ENCODE measurements around the gene CENPB. TPM values are rescaled to one million over a fixed set of nuclear protein-coding genes. Genes with fewer than 3 reads are reported as not detected.

Gene CENPB
- total RNA-seq, 1 donor from 2014 or later = 173 TPM

DNA sequence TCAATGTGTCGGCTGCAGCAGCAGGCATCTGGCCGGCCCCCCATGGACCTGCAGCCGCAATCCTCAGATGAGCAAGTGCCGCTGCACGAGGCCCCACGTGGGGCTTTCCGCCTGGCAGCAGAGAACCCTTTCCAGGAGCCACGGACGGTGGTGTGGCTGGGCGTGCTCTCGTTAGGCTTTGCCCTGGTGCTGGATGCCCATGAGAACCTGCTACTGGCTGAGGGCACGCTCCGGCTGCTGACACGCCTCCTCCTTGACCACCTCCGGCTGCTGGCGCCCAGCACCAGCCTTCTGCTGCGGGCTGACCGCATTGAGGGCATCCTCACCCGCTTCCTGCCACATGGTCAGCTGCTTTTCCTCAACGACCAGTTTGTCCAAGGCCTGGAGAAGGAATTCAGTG is 37.3 kb upstream of the CENPB start:
- Histone ChIP-seq H3K36me3 (peaks cover 18 to 34% of the 10 kb centered on the region in 2 donors), H3K4me1 (peaks cover 3 to 13% of the 10 kb centered on the region in 2 donors), H3K27me3 (no peaks in the 10 kb centered on the region), H3K4me3 (no peak overlapping the region), H3K9me3 (no peaks in the 10 kb centered on the region), H3K27ac (no peak overlapping the region)
- TF ChIP-seq, protein P1, sequence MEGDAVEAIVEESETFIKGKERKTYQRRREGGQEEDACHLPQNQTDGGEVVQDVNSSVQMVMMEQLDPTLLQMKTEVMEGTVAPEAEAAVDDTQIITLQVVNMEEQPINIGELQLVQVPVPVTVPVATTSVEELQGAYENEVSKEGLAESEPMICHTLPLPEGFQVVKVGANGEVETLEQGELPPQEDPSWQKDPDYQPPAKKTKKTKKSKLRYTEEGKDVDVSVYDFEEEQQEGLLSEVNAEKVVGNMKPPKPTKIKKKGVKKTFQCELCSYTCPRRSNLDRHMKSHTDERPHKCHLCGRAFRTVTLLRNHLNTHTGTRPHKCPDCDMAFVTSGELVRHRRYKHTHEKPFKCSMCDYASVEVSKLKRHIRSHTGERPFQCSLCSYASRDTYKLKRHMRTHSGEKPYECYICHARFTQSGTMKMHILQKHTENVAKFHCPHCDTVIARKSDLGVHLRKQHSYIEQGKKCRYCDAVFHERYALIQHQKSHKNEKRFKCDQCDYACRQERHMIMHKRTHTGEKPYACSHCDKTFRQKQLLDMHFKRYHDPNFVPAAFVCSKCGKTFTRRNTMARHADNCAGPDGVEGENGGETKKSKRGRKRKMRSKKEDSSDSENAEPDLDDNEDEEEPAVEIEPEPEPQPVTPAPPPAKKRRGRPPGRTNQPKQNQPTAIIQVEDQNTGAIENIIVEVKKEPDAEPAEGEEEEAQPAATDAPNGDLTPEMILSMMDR (IDR thresholded peaks at IDR 0.05) = no peak
- intact Hi-C loops (cut with DNase I) = no loop called here
- no peak for DNase-seq (ENCODE audit: low spot score in 2 of 2)

DNA sequence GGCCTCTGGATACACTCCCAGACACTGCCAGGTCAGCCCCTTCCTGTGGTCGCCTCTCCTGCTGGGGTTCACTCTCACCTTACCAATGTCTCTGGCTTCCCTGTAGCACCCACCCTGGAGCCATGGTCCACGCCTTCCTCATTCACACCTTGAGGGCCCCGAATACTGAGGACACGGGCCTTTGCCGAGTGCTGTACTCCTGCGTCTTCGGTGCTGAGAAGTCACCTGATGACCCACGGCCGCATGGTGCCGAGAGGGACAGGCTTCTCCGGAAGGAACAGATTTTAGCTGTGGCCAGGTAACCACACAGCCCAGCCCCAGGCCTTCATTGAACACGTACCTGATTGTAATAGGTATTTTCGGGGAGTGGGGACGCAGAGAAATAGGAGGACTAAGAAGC is 35.5 kb upstream of the CENPB start:
- Histone ChIP-seq H3K9me3 (no peaks in the 10 kb centered on the region), H3K27ac (no peak overlapping the region), H3K36me3 (peaks cover 18 to 33% of the 10 kb centered on the region in 2 donors), H3K4me3 (no peak overlapping the region), H3K27me3 (no peaks in the 10 kb centered on the region), H3K4me1 (peaks cover 3 to 16% of the 10 kb centered on the region in 2 donors)
- TF ChIP-seq, protein P1 (IDR thresholded peaks at IDR 0.05) = no peak
- intact Hi-C loops (cut with DNase I) = no loop called here
- no peak for DNase-seq (ENCODE audit: low spot score in 2 of 2)

DNA sequence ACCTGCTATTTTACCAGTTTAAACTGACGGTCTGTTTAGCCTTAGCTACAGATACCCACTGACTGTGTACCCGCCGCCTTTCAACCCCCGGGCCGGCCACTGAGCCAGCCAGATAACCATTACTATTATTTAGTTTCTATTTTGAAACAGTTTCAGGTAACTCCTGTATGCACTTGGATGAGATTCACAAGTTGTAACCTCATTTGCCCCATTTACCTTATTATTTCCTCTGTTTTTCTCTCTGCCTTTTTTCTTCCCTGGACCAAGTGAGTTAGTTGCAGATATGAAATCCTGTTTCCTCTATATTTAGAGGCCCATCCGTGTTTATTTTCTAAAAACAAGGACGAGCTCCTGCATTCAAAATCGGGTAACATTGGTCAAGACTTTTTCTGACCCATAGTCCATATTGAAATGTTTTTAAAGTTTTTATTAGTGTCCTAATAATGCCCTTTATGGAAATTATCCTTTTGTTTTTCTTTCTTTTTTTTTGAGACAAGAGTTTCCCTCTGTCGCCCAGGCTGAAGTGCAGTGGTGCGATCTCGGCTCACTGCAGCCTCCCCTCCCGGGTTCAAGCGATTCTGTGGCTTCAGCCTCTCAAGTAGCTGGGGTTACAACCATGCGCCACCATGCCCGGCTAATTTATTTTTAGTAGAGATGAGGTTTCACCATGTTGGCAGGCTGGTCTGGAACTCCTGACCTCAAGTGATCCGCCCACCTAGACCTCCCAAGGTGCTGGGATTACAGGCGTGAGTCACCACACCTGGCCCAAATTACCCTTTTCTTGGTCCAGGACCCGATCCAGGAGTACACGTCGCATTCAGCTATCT is 34.6 kb upstream of the CENPB start:
- intact Hi-C loops (cut with DNase I) = loop anchor here (1.0 kb wide), 6 partner anchors 10 to 68 kb away; partner anchors contain the start of genes ADISSP, CENPB, MAVS and PANK2
- DNase-seq (ENCODE audit: low spot score in 2 of 2) = no peak
- TF ChIP-seq, protein P1 (IDR thresholded peaks at IDR 0.05) = no peak

DNA sequence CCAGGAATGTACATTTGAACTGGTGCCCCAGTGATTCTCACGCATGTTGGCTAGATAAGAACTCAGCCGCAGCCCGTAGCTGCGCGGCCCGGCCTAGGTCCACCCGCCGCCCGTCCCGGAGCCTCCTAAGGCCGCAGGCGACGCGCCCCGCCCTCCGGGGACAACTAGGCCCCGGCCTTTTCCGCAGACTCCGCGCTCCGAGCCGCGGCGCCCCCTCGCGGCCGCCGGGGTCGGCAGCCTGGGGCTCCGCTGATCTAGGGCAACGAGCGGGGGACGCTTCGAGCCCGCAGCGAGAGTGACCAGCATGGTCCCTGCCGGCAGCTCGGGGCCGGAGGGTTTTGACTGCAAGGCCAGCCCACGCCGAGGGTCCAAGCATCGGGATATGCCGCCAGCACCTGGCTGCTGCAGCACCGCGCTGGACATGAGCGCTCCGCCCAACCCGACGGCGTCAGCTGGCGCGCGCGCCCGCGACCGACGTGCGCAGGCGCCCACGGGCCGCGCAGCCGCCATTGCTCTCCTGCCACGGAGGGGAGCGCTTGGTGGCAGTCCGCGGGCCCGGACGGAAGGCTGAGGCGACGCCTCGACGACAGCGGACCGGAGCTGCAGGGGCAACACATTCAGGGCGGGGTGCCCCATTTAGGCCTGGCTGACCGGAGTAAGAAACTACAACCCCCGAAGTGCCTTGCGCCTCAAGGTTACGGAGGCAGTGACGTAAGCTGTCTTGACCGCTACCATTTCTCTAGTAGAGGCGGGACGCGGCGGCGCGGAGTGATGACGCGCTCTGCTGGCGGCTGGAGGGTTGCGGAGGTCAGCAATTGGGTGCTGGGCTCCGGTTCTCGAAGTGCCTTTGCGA is 33.7 kb upstream of the CENPB start, which contains the start of gene AP5S1:
AP5S1 (plus strand) TSS at position 500 of the 853 bp plus-strand sequence. CDS start 1,571 bp downstream, outside the sequence.
- Histone ChIP-seq H3K27me3 (no peaks in the 10 kb centered on the region), H3K9me3 (no peaks in the 10 kb centered on the region), H3K27ac (peak within 1 kb of the TSS; percentile 97), H3K36me3 (peaks cover 16 to 22% of the 10 kb centered on the region in 2 donors), H3K4me1 (peaks cover 3 to 16% of the 10 kb centered on the region in 2 donors), H3K4me3 (peak within 1 kb of the TSS; percentile 65 to 93)
- intact Hi-C loops (cut with DNase I) = loop anchor here (1.0 kb wide), 6 partner anchors 9 to 69 kb away; partner anchors contain the start of genes ADISSP, CENPB, MAVS and PANK2
- peak; percentile 91 to 99 for DNase-seq (ENCODE audit: low spot score in 2 of 2)
- TF ChIP-seq, protein P1 (IDR thresholded peaks at IDR 0.05) = peak; percentile 96 to 100 (median 100)

More for the DNA sequence above, 34.6 kb upstream of the CENPB start:
- H3K9me3 ChIP-seq = no peaks in the 10 kb centered on the region
- H3K27me3 ChIP-seq = no peaks in the 10 kb centered on the region
- peak overlapping the region; percentile 97 for H3K27ac ChIP-seq
- H3K4me1 ChIP-seq = peaks cover 3 to 16% of the 10 kb centered on the region in 2 donors
- peaks cover 16 to 25% of the 10 kb centered on the region in 2 donors for H3K36me3 ChIP-seq
- H3K4me3 ChIP-seq = peak overlapping the region; percentile 65 to 93

DNA sequence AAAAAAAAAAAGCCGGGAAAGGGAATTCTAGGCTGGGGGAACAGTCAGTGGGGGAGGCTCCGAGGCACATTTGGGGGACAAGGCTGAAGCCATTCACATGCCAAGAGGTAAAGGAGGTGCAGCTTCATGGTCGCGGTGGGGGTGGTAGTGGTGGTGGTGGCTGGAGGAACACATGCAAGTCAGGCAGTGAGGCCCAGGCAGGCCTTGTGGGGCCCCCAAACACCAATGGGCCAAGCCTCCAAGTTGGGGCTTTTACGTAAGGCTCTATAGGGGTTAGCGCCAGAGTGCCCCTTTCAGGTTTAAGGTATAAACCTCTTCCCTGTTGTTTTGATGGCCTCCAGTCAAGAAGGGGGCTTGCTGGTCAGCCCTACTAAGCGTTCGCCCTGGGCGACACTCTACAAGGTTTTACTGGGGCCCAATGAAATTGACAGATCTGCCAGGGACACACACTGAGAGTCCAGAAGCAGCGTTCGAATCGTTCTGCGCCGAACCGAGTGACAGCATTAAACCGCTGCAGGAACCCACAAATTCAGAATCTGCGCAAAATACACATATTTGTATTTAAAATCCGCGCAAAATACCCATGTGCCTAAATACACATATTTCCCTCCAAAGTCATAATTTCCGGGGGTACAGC is 33.0 kb upstream of the CENPB start:
- peak overlapping the region; percentile 97 for H3K27ac ChIP-seq
- DNase-seq (ENCODE audit: low spot score in 2 of 2) = no peak
- TF ChIP-seq, protein P1 (IDR thresholded peaks at IDR 0.05) = no peak
- no peaks in the 10 kb centered on the region for H3K9me3 ChIP-seq
- no peaks in the 10 kb centered on the region for H3K27me3 ChIP-seq
- H3K4me3 ChIP-seq = peak overlapping the region; percentile 65 to 93
- H3K4me1 ChIP-seq = peaks cover 3 to 16% of the 10 kb centered on the region in 2 donors
- peaks cover 12 to 21% of the 10 kb centered on the region in 2 donors for H3K36me3 ChIP-seq
- intact Hi-C loops (cut with DNase I) = loop anchor here (1.0 kb wide), 6 partner anchors 8 to 70 kb away; partner anchors contain the start of genes ADISSP, CENPB, MAVS and PANK2

Data from ascending aorta (tissue), 2 donors.